SU-DHL-6 (cell line): ENCODE data around the gene PRR5.

Experiments used
- EZH2phosphoT487 ChIP-seq: fragments of 200-600 bp; sonication (generic), shearing (Covaris generic); conservative IDR thresholded peaks from 2 replicates; pipeline ENCODE4 v1.6.1; 2018; ENCODE audit warnings: mild to moderate bottlenecking, antibody characterized with exemption, low read length, moderate library complexity, mixed read lengths
- TF ChIP-seq, protein P1 (sequence below): fragments of 200-600 bp; sonication (generic); IDR thresholded peaks from one replicate; pipeline ENCODE4 v1.5.1; 2017; ENCODE audit warnings: antibody characterized with exemption, mild to moderate bottlenecking, low read length, moderate library complexity; ENCODE audit not compliant: insufficient read depth, poor library complexity, severe bottlenecking

DNA sequence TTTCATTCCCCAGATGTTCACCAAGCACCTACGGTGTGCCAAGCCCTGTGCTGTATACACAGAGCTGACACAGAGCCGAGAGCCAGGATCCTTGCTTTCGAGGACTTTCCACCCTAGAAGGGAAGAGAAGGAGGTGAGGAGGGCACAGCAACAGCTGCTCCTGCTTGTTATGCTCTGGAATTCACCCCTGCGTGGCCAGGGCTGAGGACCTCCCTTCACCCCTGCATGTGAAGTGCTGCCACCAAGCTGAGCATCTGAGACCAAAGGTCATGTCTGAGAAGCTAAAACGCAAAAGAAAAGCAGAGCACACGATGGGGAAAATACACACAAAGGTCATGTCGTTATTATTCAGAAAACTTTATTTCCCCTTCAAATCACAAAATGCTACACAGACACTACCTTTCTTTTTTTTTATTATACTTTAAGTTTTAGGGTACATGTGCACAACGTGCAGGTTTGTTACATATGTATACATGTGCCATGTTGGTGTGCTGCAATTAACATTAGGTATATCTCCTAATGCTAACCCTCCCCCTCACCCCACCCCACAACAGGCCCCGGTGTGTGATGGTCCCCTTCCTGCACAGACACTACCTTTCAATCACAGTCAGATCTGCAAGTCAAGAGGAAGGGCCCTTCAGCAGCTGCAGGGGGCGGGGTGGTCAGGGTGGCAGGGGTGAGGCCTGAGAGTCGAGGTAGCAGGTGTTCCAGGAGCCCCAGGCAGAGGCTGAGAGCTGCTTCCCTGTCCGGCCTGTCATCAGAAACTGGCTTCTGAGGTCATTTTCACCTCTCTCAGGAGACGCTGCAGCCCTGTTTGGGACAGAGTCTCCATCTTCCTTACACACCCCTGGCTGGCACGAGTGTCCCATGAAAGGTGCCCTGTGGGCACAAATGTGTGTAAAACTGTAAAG lies 40.1 kb upstream of the PRR5 start:
- TF ChIP-seq, protein P1, sequence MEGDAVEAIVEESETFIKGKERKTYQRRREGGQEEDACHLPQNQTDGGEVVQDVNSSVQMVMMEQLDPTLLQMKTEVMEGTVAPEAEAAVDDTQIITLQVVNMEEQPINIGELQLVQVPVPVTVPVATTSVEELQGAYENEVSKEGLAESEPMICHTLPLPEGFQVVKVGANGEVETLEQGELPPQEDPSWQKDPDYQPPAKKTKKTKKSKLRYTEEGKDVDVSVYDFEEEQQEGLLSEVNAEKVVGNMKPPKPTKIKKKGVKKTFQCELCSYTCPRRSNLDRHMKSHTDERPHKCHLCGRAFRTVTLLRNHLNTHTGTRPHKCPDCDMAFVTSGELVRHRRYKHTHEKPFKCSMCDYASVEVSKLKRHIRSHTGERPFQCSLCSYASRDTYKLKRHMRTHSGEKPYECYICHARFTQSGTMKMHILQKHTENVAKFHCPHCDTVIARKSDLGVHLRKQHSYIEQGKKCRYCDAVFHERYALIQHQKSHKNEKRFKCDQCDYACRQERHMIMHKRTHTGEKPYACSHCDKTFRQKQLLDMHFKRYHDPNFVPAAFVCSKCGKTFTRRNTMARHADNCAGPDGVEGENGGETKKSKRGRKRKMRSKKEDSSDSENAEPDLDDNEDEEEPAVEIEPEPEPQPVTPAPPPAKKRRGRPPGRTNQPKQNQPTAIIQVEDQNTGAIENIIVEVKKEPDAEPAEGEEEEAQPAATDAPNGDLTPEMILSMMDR, result no peak
- no peak for TF ChIP-seq EZH2phosphoT487
